ENCODE measurements around the gene KCNIP1.

DNA sequence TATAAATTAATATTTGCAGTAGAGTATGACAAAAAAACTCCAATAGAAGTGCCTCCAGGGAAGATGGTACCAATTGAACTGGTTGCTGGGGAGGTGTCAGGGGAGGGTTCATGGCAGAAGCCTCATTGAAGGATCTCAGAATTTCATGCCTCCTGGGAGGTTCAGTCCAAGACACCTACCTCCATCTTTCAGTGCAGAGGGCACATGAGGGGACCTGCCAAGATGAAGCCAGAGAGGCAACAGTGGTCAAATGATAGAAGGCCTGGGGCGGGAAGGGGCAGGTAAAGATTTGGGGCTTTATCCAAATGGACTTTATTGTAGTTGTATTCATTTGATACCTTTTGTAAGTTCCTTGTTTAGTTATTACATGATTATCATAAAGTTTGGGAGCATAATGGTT, 25.9 kb upstream of the KCNIP1 start:
- no peak for TF ChIP-seq ZNF830 (tag by site-specific recombination; IDR thresholded peaks at IDR 0.05; ENCODE audit: low read depth)
- TF ChIP-seq, protein P1, sequence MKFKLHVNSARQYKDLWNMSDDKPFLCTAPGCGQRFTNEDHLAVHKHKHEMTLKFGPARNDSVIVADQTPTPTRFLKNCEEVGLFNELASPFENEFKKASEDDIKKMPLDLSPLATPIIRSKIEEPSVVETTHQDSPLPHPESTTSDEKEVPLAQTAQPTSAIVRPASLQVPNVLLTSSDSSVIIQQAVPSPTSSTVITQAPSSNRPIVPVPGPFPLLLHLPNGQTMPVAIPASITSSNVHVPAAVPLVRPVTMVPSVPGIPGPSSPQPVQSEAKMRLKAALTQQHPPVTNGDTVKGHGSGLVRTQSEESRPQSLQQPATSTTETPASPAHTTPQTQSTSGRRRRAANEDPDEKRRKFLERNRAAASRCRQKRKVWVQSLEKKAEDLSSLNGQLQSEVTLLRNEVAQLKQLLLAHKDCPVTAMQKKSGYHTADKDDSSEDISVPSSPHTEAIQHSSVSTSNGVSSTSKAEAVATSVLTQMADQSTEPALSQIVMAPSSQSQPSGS (tag by site-specific recombination; IDR thresholded peaks at IDR 0.05; ENCODE audit: low read depth): no peak

Data from HEK293 (cell line).